CD4-positive, alpha-beta T cell (primary cell): Measurements from ENCODE around the gene ZSCAN23. TPM values are rescaled to one million over a fixed set of nuclear protein-coding genes. Genes with fewer than 3 reads are reported as not detected.

Source experiments
- ATAC-seq: fragments of 200-7000 bp; cut with Tn5 transposase; one replicate; pipeline ENCODE4 v1.10.0; 2022; ENCODE audit warnings: mild to moderate bottlenecking; ENCODE audit not compliant: poor library complexity
- CTCF ChIA-PET: fragments of 350-600 bp; sonication (Branson Sonifier 250); formaldehyde crosslinking; loops from one replicate; lab custom pipeline; 2021; ENCODE audit warnings: antibody characterized with exemption, inconsistent platforms; lab: Charles Lee
- POLR2A ChIA-PET: fragments of 350-600 bp; sonication (Branson Sonifier 250); formaldehyde crosslinking; loops from one replicate; lab custom pipeline; 2021; ENCODE audit warnings: antibody characterized with exemption, inconsistent platforms; lab: Charles Lee
- DNase-seq, 14 experiments: peaks; one replicate each; pipeline ENCODE4 v3.0.0-alpha.2; 2013 to 2020; ENCODE audit warnings: mixed read lengths in 2 of 14
- H3K27ac ChIP-seq, 2 donors: one replicate each; pipeline versions ENCODE4 v1.5.1 to v1.7.0; 2013; ENCODE audit warnings: low read length in 2 of 2, low read depth in 1 of 2, mild to moderate bottlenecking in 1 of 2
- H3K27me3 ChIP-seq, 2 experiments: 1 replicate in 1 of 2; 2 replicates in 1 of 2; pipeline versions ENCODE4 v1.6.1 to v1.7.0; 2013; ENCODE audit warnings: low read length in 2 of 2, control low read depth in 1 of 2, mild to moderate bottlenecking in 1 of 2, moderate library complexity in 1 of 2; ENCODE audit not compliant: insufficient read depth in 2 of 2, control insufficient read depth in 1 of 2
- H3K36me3 ChIP-seq: one replicate; pipeline ENCODE4 v1.6.1; 2013; ENCODE audit warnings: low read length, control low read depth; ENCODE audit not compliant: insufficient read depth
- H3K4me1 ChIP-seq: one replicate; pipeline ENCODE4 v1.6.1; 2013; ENCODE audit warnings: low read length, control low read depth; ENCODE audit not compliant: insufficient read depth
- H3K4me3 ChIP-seq: one replicate; pipeline ENCODE4 v1.5.1; 2013; ENCODE audit warnings: mild to moderate bottlenecking, low read length, moderate library complexity
- H3K9me3 ChIP-seq, 2 experiments: 1 replicate in 1 of 2; 2 replicates in 1 of 2; pipeline versions ENCODE4 v1.6.1 to v1.7.0; 2013; ENCODE audit warnings: low read length in 2 of 2, mild to moderate bottlenecking in 2 of 2, control low read depth in 1 of 2, moderate library complexity in 1 of 2; ENCODE audit not compliant: control insufficient read depth in 1 of 2, insufficient read depth in 1 of 2
- H3K27ac Mint-ChIP-seq: one replicate; pipeline ENCODE4 v1.8.0; 2020; ENCODE audit warnings: mixed read lengths
- H3K27me3 Mint-ChIP-seq: one replicate; pipeline ENCODE4 v1.8.0; 2021; ENCODE audit warnings: mixed read lengths
- H3K36me3 Mint-ChIP-seq: one replicate; pipeline ENCODE4 v1.8.0; 2021; ENCODE audit warnings: low read depth, mixed read lengths
- H3K4me1 Mint-ChIP-seq: one replicate; pipeline ENCODE4 v1.8.0; 2021; ENCODE audit warnings: low read depth, mixed read lengths
- H3K4me3 Mint-ChIP-seq: one replicate; pipeline ENCODE4 v1.8.0; 2020; ENCODE audit warnings: mild to moderate bottlenecking, mixed read lengths
- H3K9me3 Mint-ChIP-seq: one replicate; pipeline ENCODE4 v1.8.0; 2020; ENCODE audit warnings: mixed read lengths
- CTCF ChIP-seq: fragments of 200-600 bp; IDR thresholded peaks from one replicate; pipeline ENCODE4 v1.8.0; 2022; ENCODE audit warnings: antibody characterized with exemption, mild to moderate bottlenecking
- intact Hi-C, 2 experiments: fragments of 100-400 bp; cut with DNase I in 1 of 2; cut with micrococcal nuclease in 1 of 2; formaldehyde crosslinking; loops; one replicate each; pipeline versions ENCODE4 v1.15.1 to v1.9.0; 2023 to 2025; cut with DNase I, micrococcal nuclease
- total RNA-seq, 174 experiments: library from RNA in 2 of 174; stranded (reverse) in 2 of 174; gene quantifications; one replicate each; pipeline ENCODE4 v1.2.3 and lab custom pipeline; 2021 to 2026

The ZSCAN23 gene
- total RNA-seq, 2 experiments from 2014 or later, result 0.19 to 0.78 TPM

GRCh38 chr6:28390688-28391087 lies 52.6 kb downstream of the ZSCAN23 start:
- Mint-ChIP-seq H3K27ac (no peak overlapping the region), H3K4me1 (peaks cover 25% of the 10 kb centered on the region), H3K9me3 (no peaks in the 10 kb centered on the region), H3K36me3 (peaks cover 96% of the 10 kb centered on the region), H3K4me3 (no peak overlapping the region), H3K27me3 (no peaks in the 10 kb centered on the region)
- Histone ChIP-seq H3K27ac (no peak overlapping the region), H3K9me3 (no peaks in the 10 kb centered on the region), H3K4me3 (no peak overlapping the region), H3K27me3 (no peaks in the 10 kb centered on the region), H3K4me1 (no peaks in the 10 kb centered on the region), H3K36me3 (peaks cover 46% of the 10 kb centered on the region)
- CTCF ChIA-PET, result no interaction called here
- no peak for ATAC-seq
- no peak for DNase-seq
- TF ChIP-seq CTCF, result no peak
- POLR2A ChIA-PET, result no interaction called here
- intact Hi-C loops, result loop anchor here in 1 of 2 experiments (5.0 kb wide), 1 partner anchor 292 kb away; no protein-coding TSS in a partner anchor

GRCh38 chr6:28384143-28384533 lies 59.2 kb downstream of the ZSCAN23 start:
- no peak overlapping the region for H3K27ac Mint-ChIP-seq
- CTCF ChIA-PET, result interaction anchor here (0.5 to 1.3 kb wide), 4 partner anchors 12 to 1257 kb away, joined by 3 to 5 read pairs (median 4); partner anchors contain the start of gene ZKSCAN8

More at GRCh38 chr6:28384143-28384533, 59.2 kb downstream of the ZSCAN23 start:
- peaks cover 30% of the 10 kb centered on the region for H3K36me3 ChIP-seq
- no peaks in the 10 kb centered on the region for H3K9me3 Mint-ChIP-seq
- H3K27me3 Mint-ChIP-seq, result no peaks in the 10 kb centered on the region
- peaks cover 91% of the 10 kb centered on the region for H3K36me3 Mint-ChIP-seq
- peaks cover 19% of the 10 kb centered on the region for H3K4me1 Mint-ChIP-seq
- no peak overlapping the region for H3K4me3 ChIP-seq
- TF ChIP-seq CTCF, result no peak
- H3K4me3 Mint-ChIP-seq, result no peak overlapping the region
- POLR2A ChIA-PET, result interaction anchor here (0.6 to 0.8 kb wide), 2 partner anchors 244 to 1282 kb away, joined by 3 to 4 read pairs; no protein-coding TSS in a partner anchor
- intact Hi-C loops, result no loop called here
- H3K27me3 ChIP-seq, result no peaks in the 10 kb centered on the region
- peaks cover 6% of the 10 kb centered on the region for H3K4me1 ChIP-seq
- ATAC-seq, result no peak
- no peak for DNase-seq
- no peak overlapping the region for H3K27ac ChIP-seq
- peaks cover 0 to 8% of the 10 kb centered on the region in 2 experiments for H3K9me3 ChIP-seq
